ENCODE measurements around the gene ASPDH. TPM values are rescaled to one million over a fixed set of nuclear protein-coding genes. Genes with fewer than 3 reads are reported as not detected.

The ASPDH gene
- total and polyA plus RNA-seq, 2 of the 13 experiments (the other 11 are each of a cell fraction or from before 2014, with no cell fraction given): 2.2 to 3.3 TPM

DNA sequence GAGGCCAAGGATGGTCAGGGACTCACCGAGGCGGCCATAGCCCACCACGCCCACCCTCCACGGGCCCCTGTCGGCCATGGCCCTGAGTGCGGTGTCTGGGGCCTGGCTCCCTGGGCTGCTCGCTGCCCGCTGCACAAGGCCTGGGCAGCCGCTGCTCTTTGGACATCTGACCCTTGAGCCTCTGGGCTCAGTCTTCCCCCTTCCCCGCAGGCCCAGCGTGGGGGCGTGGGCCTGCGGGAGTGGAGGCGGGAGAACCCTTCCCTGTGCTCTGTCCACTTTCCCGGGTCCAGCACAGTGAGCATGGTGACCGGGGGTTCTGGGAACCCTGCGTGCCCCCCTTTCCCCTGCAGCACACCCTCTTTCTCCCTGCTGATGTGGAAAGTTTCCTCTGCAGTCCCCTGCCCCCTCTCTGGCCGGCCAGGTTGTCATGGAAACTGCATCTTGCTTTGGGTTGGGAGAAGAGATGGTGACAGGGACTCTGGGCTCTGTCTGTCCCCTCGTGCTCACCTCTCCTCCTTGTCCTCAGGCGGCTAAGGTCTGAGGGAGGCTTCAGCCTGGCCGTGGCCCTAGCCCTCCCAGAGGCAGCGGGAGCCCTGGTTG, at the start of gene ASPDH (continued):
- TF ChIP-seq PHF8 (CRISPR knock-in tag; IDR thresholded peaks at IDR 0.05): peak; percentile 42; the same call in 1 of the 2 replicates
- no peak for TF ChIP-seq RXRB (CRISPR knock-in tag; IDR thresholded peaks at IDR 0.05; ENCODE audit: borderline replicate concordance)
- TF ChIP-seq ZC3H4 (CRISPR knock-in tag; IDR thresholded peaks at IDR 0.05; ENCODE audit: borderline replicate concordance): no peak
- no peak for TF ChIP-seq CEBPG (CRISPR knock-in tag; IDR thresholded peaks at IDR 0.05)
- TF ChIP-seq PATZ1 (CRISPR knock-in tag; IDR thresholded peaks at IDR 0.05): peak; percentile 55; the same call in 1 of the 2 replicates
- TF ChIP-seq FOXK1 (CRISPR knock-in tag; IDR thresholded peaks at IDR 0.05; ENCODE audit: borderline replicate concordance, low read depth): no peak
- no peak for TF ChIP-seq ZNF329 (CRISPR knock-in tag; IDR thresholded peaks at IDR 0.05; ENCODE audit: low read depth)
- no peak for TF ChIP-seq ZNF256 (CRISPR knock-in tag; conservative IDR thresholded peaks at IDR 0.05)
- peak; percentile 38 for TF ChIP-seq SKI (IDR thresholded peaks at IDR 0.05; ENCODE audit: partially characterized antibody)
- 0 out of 2 replicates have a peak, but pooled peaks have one; percentile 44 for TF ChIP-seq ZNF124 (CRISPR knock-in tag; IDR thresholded peaks at IDR 0.05)
- peak; percentile 34; the same call in 1 of the 2 replicates for TF ChIP-seq HOXA3 (CRISPR knock-in tag; IDR thresholded peaks at IDR 0.05)
- 0 out of 2 replicates have a peak, but pooled peaks have one; percentile 23 for TF ChIP-seq TAF1 (CRISPR knock-in tag; IDR thresholded peaks at IDR 0.05)
- TF ChIP-seq TBP (CRISPR knock-in tag; IDR thresholded peaks at IDR 0.05): no peak
- TF ChIP-seq GLMP (CRISPR knock-in tag; IDR thresholded peaks at IDR 0.05; ENCODE audit: borderline replicate concordance): no peak
- TF ChIP-seq MTA1 (CRISPR knock-in tag; IDR thresholded peaks at IDR 0.05; ENCODE audit: borderline replicate concordance): peak; percentile 50; the same call in 1 of the 2 replicates
- TF ChIP-seq ZNF652 (CRISPR knock-in tag; IDR thresholded peaks at IDR 0.05; ENCODE audit: borderline replicate concordance, low read depth): no peak
- TF ChIP-seq TFDP1 (CRISPR knock-in tag; IDR thresholded peaks at IDR 0.05; ENCODE audit: borderline replicate concordance): peak; percentile 22; the same call in 1 of the 2 replicates
- TF ChIP-seq SOX6 (IDR thresholded peaks at IDR 0.05): no peak
- no peak for TF ChIP-seq SOX6 (CRISPR knock-in tag; IDR thresholded peaks at IDR 0.05)
- no peak for TF ChIP-seq HNRNPUL1 (IDR thresholded peaks at IDR 0.05; ENCODE audit: low read depth, low read length)
- TF ChIP-seq GTF3A (CRISPR knock-in tag; conservative IDR thresholded peaks at IDR 0.05): no peak
- no peak for TF ChIP-seq NFKBIZ (CRISPR knock-in tag; IDR thresholded peaks at IDR 0.05)
- no peak for TF ChIP-seq ZBTB46 (CRISPR knock-in tag; IDR thresholded peaks at IDR 0.05; ENCODE audit: borderline replicate concordance)
- no peak for TF ChIP-seq DNMT3B (CRISPR knock-in tag; conservative IDR thresholded peaks at IDR 0.05)
- no peak for TF ChIP-seq CC2D1A (CRISPR knock-in tag; IDR thresholded peaks at IDR 0.05)
- no peak for TF ChIP-seq RBAK (CRISPR knock-in tag; IDR thresholded peaks at IDR 0.05)
